K562 (cell line): ENCODE measurements around the gene MSANTD1. TPM values are rescaled to one million over a fixed set of nuclear protein-coding genes. Genes with fewer than 3 reads are reported as not detected.

Experiments used
- ATF3 ChIP-seq, 2 experiments: fragments of 450-650 bp in 1 of 2; sonication (generic) in 1 of 2; formaldehyde crosslinking in 1 of 2; IDR thresholded peaks in 1 of 2; conservative IDR thresholded peaks in 1 of 2; 2 replicates each; pipeline versions ENCODE4 v1.6.1 to v1.8.1; 2016 to 2023; ENCODE audit warnings: mild to moderate bottlenecking in 2 of 2, moderate library complexity in 2 of 2, inconsistent platforms in 1 of 2, missing genetic modification reagents in 1 of 2
- ATF7 ChIP-seq: fragments of 450-650 bp; IDR thresholded peaks from 2 replicates; pipeline ENCODE4 v1.7.1; 2014; ENCODE audit warnings: mild to moderate bottlenecking, moderate library complexity
- CEBPB ChIP-seq: fragments of 450-650 bp; IDR thresholded peaks from 2 replicates; pipeline ENCODE4 v1.6.1; 2016; ENCODE audit warnings: missing genetic modification characterization, missing compliant biosample characterization
- CREM ChIP-seq: IDR thresholded peaks from 2 replicates; pipeline ENCODE4 v1.6.1; 2014; ENCODE audit warnings: antibody characterized with exemption, low read depth
- E2F8 ChIP-seq: fragments of 450-650 bp; IDR thresholded peaks from 2 replicates; pipeline ENCODE4 v1.7.1; 2018; ENCODE audit warnings: mild to moderate bottlenecking, low read depth; ENCODE audit not compliant: partially characterized antibody
- ELF2 ChIP-seq: fragments of 250-450 bp; sonication (Bioruptor Pico); IDR thresholded peaks from 2 replicates; pipeline ENCODE4 v1.5.0; 2021; ENCODE audit warnings: mild to moderate bottlenecking
- ETV5 ChIP-seq: sonication (generic); formaldehyde crosslinking; IDR thresholded peaks from 2 replicates; pipeline ENCODE4 v1.4.0; 2020; ENCODE audit warnings: low read depth, mild to moderate bottlenecking, missing genetic modification reagents
- HCFC1 ChIP-seq: IDR thresholded peaks from 2 replicates; pipeline ENCODE4 v1.6.1; 2012; ENCODE audit warnings: low read depth, low read length, improper control_type of control experiment
- HMG20A ChIP-seq: fragments of 450-650 bp; formaldehyde crosslinking; conservative IDR thresholded peaks from 2 replicates; pipeline ENCODE4 v1.4.0; 2020; ENCODE audit warnings: mild to moderate bottlenecking, mixed read lengths
- MCM3 ChIP-seq: fragments of 450-650 bp; IDR thresholded peaks from 2 replicates; pipeline ENCODE4 v1.6.1; 2016
- MYNN ChIP-seq, 2 experiments: sonication (generic); formaldehyde crosslinking in 1 of 2; IDR thresholded peaks; 2 replicates each; pipeline versions ENCODE4 v1.5.0 to v1.6.1; 2016 to 2020; ENCODE audit warnings: antibody characterized with exemption in 1 of 2, missing genetic modification reagents in 1 of 2
- NEUROD1 ChIP-seq: fragments of 150-350 bp; IDR thresholded peaks from 2 replicates; pipeline ENCODE4 v1.6.1; 2014; ENCODE audit warnings: borderline replicate concordance, low read length, low read depth; ENCODE audit not compliant: partially characterized antibody
- PATZ1 ChIP-seq: fragments of 250-450 bp; sonication (Bioruptor Pico); IDR thresholded peaks from 2 replicates; pipeline ENCODE4 v1.5.0; 2020; ENCODE audit warnings: mild to moderate bottlenecking, borderline replicate concordance
- SAFB ChIP-seq: fragments of 200-400 bp; formaldehyde crosslinking; IDR thresholded peaks from 2 replicates; pipeline ENCODE4 v1.6.1; 2017; ENCODE audit warnings: low read depth, low read length, borderline replicate concordance
- SIN3A ChIP-seq, 2 experiments: fragments of 150-350 bp in 1 of 2; IDR thresholded peaks; 2 replicates each; pipeline ENCODE4 v1.6.1; 2011 to 2016; ENCODE audit warnings: borderline replicate concordance in 2 of 2, low read depth in 2 of 2, low read length in 2 of 2, mild to moderate bottlenecking in 2 of 2, moderate library complexity in 2 of 2; ENCODE audit not compliant: control insufficient read depth in 1 of 2
- SMC3 ChIP-seq: conservative IDR thresholded peaks from 2 replicates; pipeline ENCODE4 v1.6.1; 2011; ENCODE audit warnings: low read depth, low read length, improper control_type of control experiment; ENCODE audit not compliant: insufficient read depth
- STAT5A ChIP-seq: IDR thresholded peaks from 2 replicates; pipeline ENCODE4 v1.6.1; 2012; ENCODE audit warnings: low read length, inconsistent platforms, borderline replicate concordance
- TAF15 ChIP-seq: fragments of 200-400 bp; formaldehyde crosslinking; IDR thresholded peaks from 2 replicates; pipeline ENCODE4 v1.6.1; 2017; ENCODE audit warnings: mild to moderate bottlenecking, low read depth, low read length, moderate library complexity
- polyA plus RNA-seq, 8 experiments: library from polyadenylated mRNA; depleted of rRNA in 4 of 8; stranded (reverse) in 5 of 8; unstranded in 3 of 8; fragments of >200 nt; fragmentation: Nextera tagmentation in 2 of 8; fragmentation: Illumina TruSeq in 1 of 8; extraction: Ambion mirVana in 2 of 8; extraction: Trizol in 1 of 8; gene quantifications; 2 replicates each; pipeline versions ENCODE4 v1.2.1 to v1.2.3, GENCODE V29; 2011 to 2014; ENCODE audit warnings: inconsistent platforms in 1 of 8, missing spikeins in 1 of 8
- total RNA-seq, 7 experiments: library from RNA; depleted of rRNA in 6 of 7; stranded (reverse); fragments of >200 nt in 6 of 7; fragmentation: Illumina TruSeq in 2 of 7; extraction: Trizol in 2 of 7; gene quantifications; 2 replicates each; pipeline versions ENCODE4 v1.2.1 to v1.2.3, GENCODE V29; 2011 to 2021; ENCODE audit warnings: low replicate concordance in 1 of 7
- TF ChIP-seq, protein P1 (sequence below): conservative IDR thresholded peaks from 2 replicates; pipeline ENCODE4 v1.6.1; 2011; ENCODE audit warnings: low read depth, mild to moderate bottlenecking, low read length; ENCODE audit not compliant: control insufficient read depth

The MSANTD1 gene
- total and polyA plus RNA-seq, 9 of the 15 experiments (the other 6 are each of a cell fraction or from before 2014, with no cell fraction given) = 0.04 to 0.09 (median 0.07) TPM; not detected in 6

- TF ChIP-seq, protein P1, sequence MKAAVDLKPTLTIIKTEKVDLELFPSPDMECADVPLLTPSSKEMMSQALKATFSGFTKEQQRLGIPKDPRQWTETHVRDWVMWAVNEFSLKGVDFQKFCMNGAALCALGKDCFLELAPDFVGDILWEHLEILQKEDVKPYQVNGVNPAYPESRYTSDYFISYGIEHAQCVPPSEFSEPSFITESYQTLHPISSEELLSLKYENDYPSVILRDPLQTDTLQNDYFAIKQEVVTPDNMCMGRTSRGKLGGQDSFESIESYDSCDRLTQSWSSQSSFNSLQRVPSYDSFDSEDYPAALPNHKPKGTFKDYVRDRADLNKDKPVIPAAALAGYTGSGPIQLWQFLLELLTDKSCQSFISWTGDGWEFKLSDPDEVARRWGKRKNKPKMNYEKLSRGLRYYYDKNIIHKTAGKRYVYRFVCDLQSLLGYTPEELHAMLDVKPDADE = 0 out of 2 replicates have a peak, but pooled peaks have one; percentile 35
- TF ChIP-seq TAF15 (no peak), CEBPB (tag) (no peak), CREM (peak; percentile 26; the same call in 1 of the 2 replicates), STAT5A (no peak), PATZ1 (CRISPR knock-in tag) (no peak), ATF3 (IDR thresholded peaks at IDR 0.05) (peak; percentile 77), ATF3 (CRISPR knock-in tag; conservative IDR thresholded peaks at IDR 0.05) (no peak), MCM3 (no peak), HMG20A (CRISPR knock-in tag) (0 out of 2 replicates have a peak, but pooled peaks have one; percentile 16), E2F8 (no peak), SIN3A (IDR thresholded peaks at IDR 0.05; ENCODE audit: borderline replicate concordance in 2 of 2, control insufficient read depth in 1 of 2, low read depth in 2 of 2, low read length in 2 of 2) (no peak), SMC3 (no peak), NEUROD1 (no peak), ATF7 (no peak), SAFB (no peak), ETV5 (CRISPR knock-in tag) (peak; percentile 89), MYNN (IDR thresholded peaks at IDR 0.05) (no peak), MYNN (CRISPR knock-in tag; IDR thresholded peaks at IDR 0.05) (no peak), HCFC1 (no peak), ELF2 (CRISPR knock-in tag) (no peak)
Measured at GRCh38 chr4:3305610-3306371, 56.8 kb downstream of the MSANTD1 start (continued).
